GM18861 (cell line): ENCODE data around the gene FGFBP3.

Experiments used
- ATAC-seq: cut with Tn5 transposase; IDR thresholded peaks from one replicate; pipeline ENCODE4 v1.9.1; 2021; ENCODE audit not compliant: unreplicated experiment

Gene FGFBP3

DNA sequence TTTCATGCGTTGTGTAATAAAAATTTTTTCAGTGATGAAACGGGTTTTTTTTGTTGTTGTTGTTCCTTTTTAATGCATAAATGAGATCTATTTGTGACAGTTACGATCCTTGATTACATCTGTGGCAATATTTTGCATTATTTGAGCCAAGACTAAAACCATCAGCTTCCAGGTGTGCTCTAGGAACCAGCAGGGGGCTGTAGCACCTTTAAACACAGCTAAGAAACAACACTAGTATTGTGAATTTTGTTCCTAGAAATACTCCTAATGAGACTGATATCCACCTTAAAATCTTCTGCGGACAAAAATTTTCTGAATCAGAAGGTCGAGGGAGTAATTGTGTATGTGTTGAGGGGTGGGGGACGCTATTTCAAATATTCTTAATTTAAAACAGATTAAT lies 52.6 kb downstream of the FGFBP3 start:
- no peak for ATAC-seq
